Type B pancreatic cell (in vitro differentiated cells): ENCODE results near the gene TGFBR1. TPM values are rescaled to one million over a fixed set of nuclear protein-coding genes. Genes with fewer than 3 reads are reported as not detected.

ENCODE experiments used
- DNase-seq: peaks from one replicate; pipeline ENCODE4 v3.0.0; 2021; ENCODE audit warnings: mixed read lengths; ENCODE audit not compliant: unreplicated experiment; ENCODE audit errors: extremely low spot score
- H3K27ac Mint-ChIP-seq: 2 replicates; pipeline ENCODE4 v1.8.0; 2021; ENCODE audit warnings: mild to moderate bottlenecking, mixed read lengths
- H3K27me3 Mint-ChIP-seq: 2 replicates; pipeline ENCODE4 v1.8.0; 2021; ENCODE audit warnings: mixed read lengths
- H3K36me3 Mint-ChIP-seq: 2 replicates; pipeline ENCODE4 v1.8.0; 2021; ENCODE audit warnings: mixed read lengths
- H3K4me1 Mint-ChIP-seq: one replicate; pipeline ENCODE4 v1.8.0; 2021; ENCODE audit warnings: mixed read lengths; ENCODE audit not compliant: unreplicated experiment
- H3K4me3 Mint-ChIP-seq: 2 replicates; pipeline ENCODE4 v1.8.0; 2021; ENCODE audit warnings: mild to moderate bottlenecking, mixed read lengths
- H3K9me3 Mint-ChIP-seq: 2 replicates; pipeline ENCODE4 v1.8.0; 2021; ENCODE audit warnings: mixed read lengths
- total RNA-seq: library from RNA; stranded (reverse); gene quantifications from 2 replicates; pipeline ENCODE4 v1.2.1, GENCODE V29; 2021; ENCODE audit warnings: low replicate concordance
- TF ChIP-seq, protein P1 (sequence below): fragments of 200-600 bp; sonication (generic); conservative IDR thresholded peaks from 2 replicates; pipeline ENCODE4 v1.5.0; 2021; ENCODE audit warnings: antibody characterized with exemption, mild to moderate bottlenecking

TGFBR1 gene
- total RNA-seq, 1 donor from 2014 or later = 88.1 TPM

DNA sequence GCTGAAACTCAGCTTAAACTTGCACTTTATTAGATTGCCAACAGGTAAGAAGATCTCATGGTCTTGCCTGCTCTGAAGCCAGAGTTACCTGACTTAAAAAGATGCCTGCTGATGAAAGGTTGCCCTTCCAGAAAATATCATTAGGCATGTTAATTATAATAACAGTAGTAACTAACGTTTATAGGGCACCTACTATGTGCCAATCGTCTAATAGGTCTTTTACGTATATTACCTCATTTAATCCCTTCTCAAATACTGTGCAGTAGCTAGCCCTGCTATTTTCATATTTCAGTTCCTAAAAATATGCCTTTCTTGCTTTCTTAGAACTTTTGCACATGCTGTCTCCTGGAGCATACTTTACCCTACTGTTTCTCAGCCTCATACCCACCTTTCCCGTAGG, 40.1 kb downstream of the TGFBR1 start:
- Mint-ChIP-seq H3K27ac (no peak overlapping the region), H3K4me3 (no peak overlapping the region), H3K4me1 (peaks cover 9% of the 10 kb centered on the region), H3K9me3 (no peaks in the 10 kb centered on the region), H3K36me3 (peaks cover 43% of the 10 kb centered on the region), H3K27me3 (no peaks in the 10 kb centered on the region)
- TF ChIP-seq, protein P1, sequence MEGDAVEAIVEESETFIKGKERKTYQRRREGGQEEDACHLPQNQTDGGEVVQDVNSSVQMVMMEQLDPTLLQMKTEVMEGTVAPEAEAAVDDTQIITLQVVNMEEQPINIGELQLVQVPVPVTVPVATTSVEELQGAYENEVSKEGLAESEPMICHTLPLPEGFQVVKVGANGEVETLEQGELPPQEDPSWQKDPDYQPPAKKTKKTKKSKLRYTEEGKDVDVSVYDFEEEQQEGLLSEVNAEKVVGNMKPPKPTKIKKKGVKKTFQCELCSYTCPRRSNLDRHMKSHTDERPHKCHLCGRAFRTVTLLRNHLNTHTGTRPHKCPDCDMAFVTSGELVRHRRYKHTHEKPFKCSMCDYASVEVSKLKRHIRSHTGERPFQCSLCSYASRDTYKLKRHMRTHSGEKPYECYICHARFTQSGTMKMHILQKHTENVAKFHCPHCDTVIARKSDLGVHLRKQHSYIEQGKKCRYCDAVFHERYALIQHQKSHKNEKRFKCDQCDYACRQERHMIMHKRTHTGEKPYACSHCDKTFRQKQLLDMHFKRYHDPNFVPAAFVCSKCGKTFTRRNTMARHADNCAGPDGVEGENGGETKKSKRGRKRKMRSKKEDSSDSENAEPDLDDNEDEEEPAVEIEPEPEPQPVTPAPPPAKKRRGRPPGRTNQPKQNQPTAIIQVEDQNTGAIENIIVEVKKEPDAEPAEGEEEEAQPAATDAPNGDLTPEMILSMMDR = no peak
- no peak for DNase-seq

DNA sequence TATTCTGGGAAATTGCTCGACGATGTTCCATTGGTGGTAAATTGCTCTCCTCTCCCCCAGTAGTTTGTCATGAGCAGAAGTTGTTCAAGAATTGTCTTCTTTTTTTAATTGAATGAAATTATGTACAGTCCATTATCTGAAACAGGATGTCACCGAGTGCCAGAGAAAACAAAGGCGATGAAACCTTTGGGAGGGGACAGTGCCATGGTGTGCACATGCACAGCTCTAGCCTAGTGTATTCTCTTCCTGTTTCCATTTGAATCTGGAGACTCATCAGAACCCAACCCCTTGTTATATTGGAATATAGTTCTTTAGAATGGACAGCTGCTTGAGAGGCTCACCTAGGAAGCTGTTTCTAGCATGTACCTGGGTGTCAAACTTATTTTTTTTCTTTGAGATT, 41.7 kb downstream of the TGFBR1 start:
- Mint-ChIP-seq H3K27me3 (no peaks in the 10 kb centered on the region), H3K9me3 (no peaks in the 10 kb centered on the region), H3K4me3 (no peak overlapping the region), H3K36me3 (peaks cover 39% of the 10 kb centered on the region), H3K4me1 (no peaks in the 10 kb centered on the region), H3K27ac (no peak overlapping the region)
- TF ChIP-seq, protein P1 = no peak
- no peak for DNase-seq

DNA sequence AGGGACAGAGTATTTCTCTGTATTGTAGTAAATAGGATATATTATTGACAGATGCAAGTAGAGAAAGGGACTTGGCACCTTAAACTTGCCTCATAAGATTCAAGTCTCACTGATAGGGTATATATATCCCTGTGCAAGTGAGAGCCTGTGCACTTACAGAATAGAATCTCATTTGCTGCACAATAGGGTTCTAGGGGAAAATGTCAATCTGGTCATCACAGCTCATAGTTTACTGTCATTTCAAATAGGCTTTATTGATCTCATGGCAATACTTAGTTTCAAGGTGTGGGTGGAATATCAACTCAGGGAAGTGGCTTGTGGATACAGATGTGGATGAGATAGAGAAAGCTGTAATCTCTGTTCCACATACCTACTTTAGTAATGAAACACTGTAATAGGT, 42.3 kb downstream of the TGFBR1 start:
- Mint-ChIP-seq H3K4me3 (no peak overlapping the region), H3K4me1 (no peaks in the 10 kb centered on the region), H3K36me3 (peaks cover 38% of the 10 kb centered on the region), H3K9me3 (no peaks in the 10 kb centered on the region), H3K27ac (no peak overlapping the region), H3K27me3 (no peaks in the 10 kb centered on the region)
- TF ChIP-seq, protein P1 = no peak
- no peak for DNase-seq

DNA sequence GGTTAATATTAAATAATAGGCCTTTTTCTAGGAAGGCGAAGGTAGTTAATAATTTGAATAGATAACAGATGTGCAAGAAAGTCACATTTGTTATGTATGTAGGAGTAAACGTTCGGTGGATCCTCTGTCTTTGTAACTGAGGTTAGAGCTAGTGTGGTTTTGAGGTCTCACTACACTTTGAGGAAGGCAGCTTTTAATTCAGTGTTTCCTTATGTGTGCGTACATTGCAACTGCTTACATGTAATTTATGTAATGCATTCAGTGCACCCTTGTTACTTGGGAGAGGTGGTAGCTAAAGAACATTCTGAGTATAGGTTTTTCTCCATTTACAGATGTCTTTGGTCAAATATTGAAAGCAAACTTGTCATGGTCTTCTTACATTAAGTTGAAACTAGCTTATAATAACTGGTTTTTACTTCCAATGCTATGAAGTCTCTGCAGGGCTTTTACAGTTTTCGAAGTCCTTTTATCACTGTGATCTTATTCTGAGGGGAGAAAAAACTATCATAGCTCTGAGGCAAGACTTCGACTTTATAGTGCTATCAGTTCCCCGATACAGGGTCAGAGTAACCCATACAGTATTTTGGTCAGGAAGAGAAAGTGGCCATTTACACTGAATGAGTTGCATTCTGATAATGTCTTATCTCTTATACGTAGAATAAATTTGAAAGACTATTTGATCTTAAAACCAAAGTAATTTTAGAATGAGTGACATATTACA, 45.7 kb downstream of the TGFBR1 start:
- Mint-ChIP-seq H3K4me3 (no peak overlapping the region), H3K36me3 (peaks cover 33% of the 10 kb centered on the region)
- DNase-seq = no peak

DNA sequence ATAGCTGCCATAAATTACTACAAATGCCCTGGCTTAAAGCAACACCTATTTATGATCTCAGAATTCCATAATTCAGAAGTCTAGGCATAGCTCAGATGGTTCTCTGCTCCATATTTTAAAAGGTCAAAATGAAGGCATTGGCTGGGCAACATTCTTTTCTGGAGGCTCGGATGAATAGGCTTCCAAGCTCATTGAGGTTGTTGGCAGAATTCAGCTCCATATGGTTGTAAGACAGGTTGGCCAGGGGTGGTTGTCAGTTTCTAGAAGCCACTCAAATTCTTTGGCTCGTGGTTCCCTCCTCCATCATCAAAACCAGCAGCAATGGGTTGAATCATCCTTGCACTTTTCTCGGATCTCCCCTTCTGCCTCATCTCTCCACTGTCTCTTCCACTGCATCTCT, 49.4 kb downstream of the TGFBR1 start:
- Mint-ChIP-seq H3K27me3 (no peaks in the 10 kb centered on the region), H3K9me3 (no peaks in the 10 kb centered on the region), H3K36me3 (peaks cover 18% of the 10 kb centered on the region), H3K4me1 (no peaks in the 10 kb centered on the region), H3K4me3 (no peak overlapping the region), H3K27ac (no peak overlapping the region)
- no peak for DNase-seq
- TF ChIP-seq, protein P1 = no peak

More for the DNA sequence above, 45.7 kb downstream of the TGFBR1 start:
- Mint-ChIP-seq H3K27me3 (no peaks in the 10 kb centered on the region), H3K9me3 (no peaks in the 10 kb centered on the region), H3K4me1 (no peaks in the 10 kb centered on the region), H3K27ac (no peak overlapping the region)
- TF ChIP-seq, protein P1 = no peak

DNA sequence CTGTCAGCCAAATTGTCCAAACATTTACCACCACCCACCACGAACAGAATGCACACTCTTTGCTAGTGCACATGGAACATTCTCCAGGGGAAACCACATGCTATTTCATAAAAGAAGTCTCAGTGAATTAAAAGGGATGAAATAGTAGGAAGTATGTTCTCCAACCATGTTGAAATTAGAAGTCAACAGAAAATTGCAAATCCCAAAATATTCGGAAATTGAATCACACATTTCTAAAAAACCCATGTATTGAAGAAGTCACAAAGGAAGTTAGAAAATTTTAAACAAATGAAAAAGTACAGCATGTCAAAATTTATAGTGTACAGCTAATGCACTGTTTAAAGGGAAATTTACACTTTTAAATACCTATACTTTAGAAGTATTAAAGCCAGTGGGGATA, 50.8 kb downstream of the TGFBR1 start:
- Mint-ChIP-seq H3K9me3 (no peaks in the 10 kb centered on the region), H3K27ac (no peak overlapping the region), H3K4me3 (no peak overlapping the region), H3K4me1 (no peaks in the 10 kb centered on the region), H3K27me3 (no peaks in the 10 kb centered on the region), H3K36me3 (peaks cover 14% of the 10 kb centered on the region)
- DNase-seq = no peak
- TF ChIP-seq, protein P1 = no peak
